ENCODE results near the gene TIMP4.

The TIMP4 gene

DNA sequence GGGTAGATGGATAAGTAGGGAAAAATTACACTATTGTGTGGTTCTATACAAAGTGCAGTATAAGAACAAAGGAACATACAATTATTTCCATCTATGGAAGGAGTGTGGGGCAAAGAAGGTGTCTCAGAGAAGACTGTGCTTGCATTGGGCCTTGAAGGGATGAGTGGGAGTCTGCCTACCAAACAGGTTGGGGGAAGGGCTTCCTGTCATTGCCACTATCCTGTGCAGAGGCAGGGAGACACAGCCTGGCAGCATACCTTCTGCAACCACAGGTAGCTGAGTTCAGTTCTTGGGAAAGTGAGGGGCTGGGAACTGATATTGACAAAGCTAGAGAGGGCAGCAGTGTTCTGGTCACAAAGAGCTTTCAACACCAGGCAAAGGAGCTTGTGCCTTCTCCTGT, 3.4 kb downstream of the TIMP4 start:
- no peak overlapping the region for H3K4me3 ChIP-seq (replicated peaks; ENCODE audit: low read depth, low read length)
- no peak for DNase-seq (ENCODE audit: extremely low read depth, low read depth)
- no peak for TF ChIP-seq CTCF (IDR thresholded peaks at IDR 0.05; ENCODE audit: low read depth, low read length, missing control alignments)

DNA sequence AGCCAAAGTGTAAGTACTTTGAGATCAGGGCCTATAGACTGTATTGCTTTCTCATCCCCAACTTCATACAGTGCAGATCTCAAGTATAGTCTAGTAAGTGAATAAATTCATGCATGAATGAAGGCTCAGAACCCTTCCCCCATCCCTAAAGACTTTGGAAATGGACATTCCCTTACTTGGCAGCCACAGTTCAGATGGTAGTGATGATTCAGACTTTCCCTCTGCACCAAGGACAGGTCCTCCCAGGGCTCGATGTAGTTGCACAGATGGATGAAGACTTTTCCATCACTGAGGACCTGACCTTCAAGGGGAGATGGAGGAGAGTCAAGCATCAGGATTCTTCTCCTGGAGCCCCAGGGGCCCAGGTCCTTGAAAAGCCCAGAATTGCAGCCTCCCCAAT, 4.6 kb downstream of the TIMP4 start:
- DNase-seq (ENCODE audit: extremely low read depth, low read depth): no peak
- no peak overlapping the region for H3K4me3 ChIP-seq (replicated peaks; ENCODE audit: low read depth, low read length)
- TF ChIP-seq CTCF (IDR thresholded peaks at IDR 0.05; ENCODE audit: low read depth, low read length, missing control alignments): no peak

DNA sequence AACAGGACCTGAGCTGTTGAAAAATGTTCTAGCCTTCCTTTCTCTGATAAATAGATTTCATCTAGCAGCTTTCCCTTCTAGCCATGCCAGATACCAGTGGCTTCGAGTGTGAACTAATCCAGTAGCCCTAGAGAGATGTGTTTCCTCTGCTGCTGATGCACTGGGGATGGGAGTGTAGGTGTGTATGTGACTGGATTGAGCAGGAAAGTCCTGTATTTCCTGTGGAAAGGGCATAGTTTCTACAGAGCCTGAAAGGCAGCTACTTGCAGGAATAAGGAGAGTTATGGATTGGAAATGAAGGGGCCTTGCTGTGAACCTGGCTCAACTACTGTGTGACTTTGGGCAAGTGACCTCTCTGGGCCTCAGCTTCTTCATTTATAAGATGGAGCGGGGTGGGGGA, 8.6 kb downstream of the TIMP4 start:
- DNase-seq (ENCODE audit: extremely low read depth, low read depth): no peak
- H3K4me3 ChIP-seq (replicated peaks; ENCODE audit: low read depth, low read length): no peak overlapping the region
- TF ChIP-seq CTCF (IDR thresholded peaks at IDR 0.05; ENCODE audit: low read depth, low read length, missing control alignments): no peak

GRCh38 chr3:12149029-12149428, 9.7 kb downstream of the TIMP4 start:
- H3K4me3 ChIP-seq (replicated peaks; ENCODE audit: low read depth, low read length): no peak overlapping the region
- TF ChIP-seq CTCF (IDR thresholded peaks at IDR 0.05; ENCODE audit: low read depth, low read length, missing control alignments): no peak
- no peak for DNase-seq (ENCODE audit: extremely low read depth, low read depth)

GRCh38 chr3:12148183-12148940, 10.3 kb downstream of the TIMP4 start:
- DNase-seq (ENCODE audit: extremely low read depth, low read depth): no peak
- TF ChIP-seq CTCF (IDR thresholded peaks at IDR 0.05; ENCODE audit: low read depth, low read length, missing control alignments): no peak
- no peak overlapping the region for H3K4me3 ChIP-seq (replicated peaks; ENCODE audit: low read depth, low read length)

GRCh38 chr3:12147049-12147780, 11.5 kb downstream of the TIMP4 start:
- TF ChIP-seq CTCF (IDR thresholded peaks at IDR 0.05; ENCODE audit: low read depth, low read length, missing control alignments): no peak
- no peak for DNase-seq (ENCODE audit: extremely low read depth, low read depth)
- no peak overlapping the region for H3K4me3 ChIP-seq (replicated peaks; ENCODE audit: low read depth, low read length)
